SK-N-SH (cell line): ENCODE data around the gene RASA3. TPM values are rescaled to one million over a fixed set of nuclear protein-coding genes. Genes with fewer than 3 reads are reported as not detected.

Experiments used
- CTCF ChIA-PET: fragments of 300-600, 350-600 bp; formaldehyde crosslinking; extraction: SDS; loops from one replicate; lab custom pipeline; 2021; lab: Yijun Ruan, JAX
- POLR2A ChIA-PET: fragments of 350-600 bp; sonication (Branson Sonifier 250); formaldehyde crosslinking; extraction: SDS; loops from one replicate; lab custom pipeline; 2020; ENCODE audit warnings: antibody characterized with exemption, inconsistent platforms; lab: Yijun Ruan, JAX
- DNase-seq: peaks from one replicate; pipeline ENCODE4 v3.0.0; 2012
- H2AFZ ChIP-seq: fragments of 200-600 bp; sonication (generic); 2 replicates; pipeline ENCODE4 v1.8.1; 2016; ENCODE audit warnings: antibody characterized with exemption, mild to moderate bottlenecking, low read depth
- H3F3A ChIP-seq: fragments of 200-600 bp; sonication (generic); replicated peaks from 2 replicates; pipeline ENCODE3; 2016; ENCODE audit warnings: antibody characterized with exemption, mild to moderate bottlenecking; ENCODE audit not compliant: insufficient read depth
- H3K27ac ChIP-seq, 2 experiments: fragments of 200-500 bp in 1 of 2; fragments of 200-600 bp in 1 of 2; sonication (Bioruptor generic) in 1 of 2; sonication (generic), shearing (Covaris generic) in 1 of 2; 2 replicates each; pipeline versions ENCODE4 v1.5.1 to v1.6.1; 2014 to 2016; ENCODE audit warnings: low read depth in 2 of 2, inconsistent platforms in 1 of 2, low read length in 1 of 2, mild to moderate bottlenecking in 1 of 2, mixed read lengths in 1 of 2
- H3K27me3 ChIP-seq: fragments of 200-600 bp; sonication (generic), shearing (Covaris generic); 2 replicates; pipeline ENCODE4 v1.6.1; 2016; ENCODE audit warnings: mixed run types; ENCODE audit not compliant: insufficient read depth
- H3K36me3 ChIP-seq, 2 experiments: fragments of 200-500 bp in 1 of 2; fragments of 200-600 bp in 1 of 2; sonication (Bioruptor generic) in 1 of 2; sonication (generic) in 1 of 2; replicated peaks in 1 of 2; 2 replicates each; pipeline versions ENCODE3 to v1.5.1; 2014 to 2016; ENCODE audit warnings: low read length in 1 of 2, mild to moderate bottlenecking in 1 of 2; ENCODE audit not compliant: insufficient read depth in 2 of 2, control insufficient read depth in 1 of 2
- H3K4me1 ChIP-seq, 2 experiments: fragments of 200-500 bp in 1 of 2; fragments of 200-600 bp in 1 of 2; sonication (Bioruptor generic) in 1 of 2; sonication (generic), shearing (Covaris generic) in 1 of 2; 2 replicates each; pipeline versions ENCODE4 v1.5.1 to v1.6.1; 2014 to 2016; ENCODE audit warnings: low read depth in 1 of 2, low read length in 1 of 2, mixed run types in 1 of 2; ENCODE audit not compliant: insufficient read depth in 2 of 2, control insufficient read depth in 1 of 2
- H3K4me2 ChIP-seq: fragments of 200-600 bp; sonication (generic), shearing (Covaris generic); 2 replicates; pipeline ENCODE4 v1.6.1; 2017; ENCODE audit warnings: mixed run types
- H3K4me3 ChIP-seq, 2 experiments: fragments of 200-500 bp in 1 of 2; fragments of 200-600 bp in 1 of 2; sonication (Bioruptor generic) in 1 of 2; sonication (generic), shearing (Covaris generic) in 1 of 2; 2 replicates each; pipeline versions ENCODE4 v1.5.1 to v1.8.1; 2014 to 2016; ENCODE audit warnings: low read depth in 2 of 2, inconsistent platforms in 1 of 2, low read length in 1 of 2, mild to moderate bottlenecking in 1 of 2, mixed read lengths in 1 of 2, moderate library complexity in 1 of 2
- H3K79me2 ChIP-seq: fragments of 200-600 bp; sonication (generic); 2 replicates; pipeline ENCODE4 v1.8.1; 2017; ENCODE audit warnings: mild to moderate bottlenecking; ENCODE audit not compliant: insufficient read depth
- H3K9ac ChIP-seq: fragments of 200-600 bp; sonication (generic); 2 replicates; pipeline ENCODE4 v1.6.1; 2017; ENCODE audit warnings: mixed run types
- H3K9me2 ChIP-seq: fragments of 200-600 bp; sonication (generic); 2 replicates; pipeline ENCODE4 v1.6.1; 2017; ENCODE audit warnings: mixed run types
- H3K9me3 ChIP-seq: fragments of 200-600 bp; sonication (generic); 2 replicates; pipeline ENCODE4 v1.6.1; 2017; ENCODE audit warnings: mixed run types, mild to moderate bottlenecking, moderate library complexity
- H4K20me1 ChIP-seq: fragments of 200-600 bp; sonication (generic); 2 replicates; pipeline ENCODE4 v1.6.1; 2017; ENCODE audit warnings: mild to moderate bottlenecking, mixed run types; ENCODE audit not compliant: insufficient read depth
- CTCF ChIP-seq: fragments of 200-600 bp; sonication (generic); IDR thresholded peaks from 2 replicates; pipeline ENCODE4 v1.6.1; 2017; ENCODE audit warnings: antibody characterized with exemption, mild to moderate bottlenecking, moderate library complexity
- FOXM1 ChIP-seq: IDR thresholded peaks from 2 replicates; pipeline ENCODE4 v1.4.0; 2012; ENCODE audit warnings: low read depth, mild to moderate bottlenecking
- GABPA ChIP-seq: IDR thresholded peaks from 2 replicates; pipeline ENCODE4 v1.4.0; 2012; ENCODE audit warnings: low read depth, mild to moderate bottlenecking
- MAX ChIP-seq: IDR thresholded peaks from 2 replicates; pipeline ENCODE4 v1.4.0; 2012; ENCODE audit warnings: low read depth
- NFIC ChIP-seq: IDR thresholded peaks from 2 replicates; pipeline ENCODE4 v1.4.0; 2012; ENCODE audit warnings: borderline replicate concordance
- POLR2AphosphoS5 ChIP-seq: IDR thresholded peaks from 2 replicates; pipeline ENCODE4 v1.6.1; 2012; ENCODE audit warnings: low read depth, low read length
- RAD21 ChIP-seq: IDR thresholded peaks from 2 replicates; pipeline ENCODE4 v1.6.1; 2012; ENCODE audit warnings: mild to moderate bottlenecking, low read length
- RCOR1 ChIP-seq: fragments of 150-350 bp; IDR thresholded peaks from 2 replicates; pipeline ENCODE4 v1.6.1; 2017; ENCODE audit warnings: antibody characterized with exemption, low read length
- REST ChIP-seq: IDR thresholded peaks from 2 replicates; pipeline ENCODE4 v1.6.1; 2012; ENCODE audit warnings: mild to moderate bottlenecking, low read depth, low read length, moderate library complexity
- TEAD4 ChIP-seq: IDR thresholded peaks from 2 replicates; pipeline ENCODE4 v1.4.0; 2012; ENCODE audit warnings: mild to moderate bottlenecking, borderline replicate concordance; ENCODE audit not compliant: insufficient read depth
- USF2 ChIP-seq: fragments of 150-350 bp; IDR thresholded peaks from 2 replicates; pipeline ENCODE4 v1.6.1; 2017; ENCODE audit warnings: antibody characterized with exemption, low read length, low read depth, borderline replicate concordance
- YY1 ChIP-seq: IDR thresholded peaks from 2 replicates; pipeline ENCODE4 v1.4.0; 2012; ENCODE audit warnings: low read depth, mild to moderate bottlenecking
- WGBS: methylation state at CpG from one replicate; pipeline ENCODE4 v1.1.6; 2017; ENCODE audit warnings: low lambda C conversion rate; 5-methylcytosine and 5-hydroxymethylcytosine counted together
- polyA plus RNA-seq, 3 experiments: library from polyadenylated mRNA; depleted of rRNA; stranded (reverse); fragments of >200 nt; gene quantifications; 2 replicates each; pipeline ENCODE4 v1.2.3, GENCODE V29; 2012

The RASA3 gene
- polyA plus RNA-seq, 1 of the 3 experiments (the other 2 are of a cell fraction): 25.1 TPM

GRCh38 chr13:113979791-113980471, 152.5 kb downstream of the RASA3 start:
- TF ChIP-seq NFIC (no peak), YY1 (no peak), RAD21 (no peak), RCOR1 (no peak), MAX (no peak), CTCF (no peak), GABPA (no peak), USF2 (no peak), FOXM1 (no peak), REST (no peak), TEAD4 (no peak), POLR2AphosphoS5 (no peak)
- Histone ChIP-seq H3K27me3 (no peaks in the 10 kb centered on the region), H3K4me1 (peaks cover 0 to 6% of the 10 kb centered on the region in 2 experiments; a peak in 3 of 4 replicates), H3K27ac (no peak overlapping the region), H3K9me3 (no peaks in the 10 kb centered on the region), H3K36me3 (peaks cover 11 to 43% of the 10 kb centered on the region in 2 experiments), H2AFZ (no peak overlapping the region), H3K4me3 (no peak overlapping the region), H3K79me2 (no peaks in the 10 kb centered on the region; the same call in 1 of the 2 replicates), H3F3A (peaks cover 8% of the 10 kb centered on the region), H3K9me2 (no peaks in the 10 kb centered on the region), H3K9ac (no peak overlapping the region), H3K4me2 (no peak overlapping the region), H4K20me1 (no peaks in the 10 kb centered on the region)
- WGBS: 93% methylated on average over 19 of the region's 20 CpGs
- no peak for DNase-seq
- ChIA-PET CTCF (no interaction called here), POLR2A (no interaction called here)
